ENCODE data around the gene FOXP1. TPM values are rescaled to one million over a fixed set of nuclear protein-coding genes. Genes with fewer than 3 reads are reported as not detected.

Gene FOXP1
- total and polyA plus RNA-seq, 2 donors (not counting 1 experiment from before 2014, with no cell fraction given): 70.3 to 101 TPM

DNA sequence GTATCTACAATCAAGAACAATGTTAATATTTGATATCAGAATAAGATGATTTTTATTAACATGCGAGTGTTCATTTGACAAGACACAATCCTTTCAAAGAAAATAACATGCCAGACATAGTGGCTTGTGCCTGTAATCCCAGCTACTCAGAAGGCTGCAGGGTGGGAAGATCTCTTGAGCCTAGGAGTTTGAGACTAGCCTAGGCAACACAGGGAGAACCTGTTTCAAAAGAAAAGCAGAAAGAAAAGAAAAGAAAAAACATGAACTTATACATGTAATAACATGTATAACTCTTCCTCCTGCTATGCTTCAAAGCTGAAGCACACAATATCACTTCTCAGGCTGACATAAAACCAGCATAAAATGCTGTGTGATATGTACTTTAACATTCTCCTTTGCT, 253.7 kb downstream of the FOXP1 start:
- H2AFZ ChIP-seq (ENCODE audit: low read length): no peak overlapping the region
- H3K4me1 ChIP-seq (ENCODE audit: control insufficient read depth, extremely low read depth, insufficient read depth, low read length): no peaks in the 10 kb centered on the region
- H3K4me3 ChIP-seq (replicated peaks in 1 of 4; ENCODE audit: control extremely low read depth in 1 of 4, insufficient read depth in 1 of 4, low read depth in 3 of 4, low read length in 4 of 4): no peak overlapping the region
- no peaks in the 10 kb centered on the region for H4K20me1 ChIP-seq (ENCODE audit: control insufficient read depth, extremely low read depth, insufficient read depth, low read length)
- no peaks in the 10 kb centered on the region for H3K9me3 ChIP-seq (ENCODE audit: control insufficient read depth, insufficient read depth, low read depth, low read length)
- no peak overlapping the region for H3K27ac ChIP-seq (ENCODE audit: insufficient read depth, low read length)
- no peaks in the 10 kb centered on the region for H3K79me2 ChIP-seq (ENCODE audit: control insufficient read depth, insufficient read depth, low read length)
- no peaks in the 10 kb centered on the region for H3K36me3 ChIP-seq (ENCODE audit: control insufficient read depth, insufficient read depth, low read length)
- no peak overlapping the region for H3K9ac ChIP-seq (ENCODE audit: insufficient read depth, low read length)
- no peak overlapping the region for H3K4me2 ChIP-seq (ENCODE audit: extremely low read depth, insufficient read depth, low read length)
- no peak for DNase-seq (ENCODE audit: low read depth in 2 of 2)
- TF ChIP-seq EZH2 (IDR thresholded peaks at IDR 0.05; ENCODE audit: low read length, missing control alignments): no peak
- TF ChIP-seq, protein P1, sequence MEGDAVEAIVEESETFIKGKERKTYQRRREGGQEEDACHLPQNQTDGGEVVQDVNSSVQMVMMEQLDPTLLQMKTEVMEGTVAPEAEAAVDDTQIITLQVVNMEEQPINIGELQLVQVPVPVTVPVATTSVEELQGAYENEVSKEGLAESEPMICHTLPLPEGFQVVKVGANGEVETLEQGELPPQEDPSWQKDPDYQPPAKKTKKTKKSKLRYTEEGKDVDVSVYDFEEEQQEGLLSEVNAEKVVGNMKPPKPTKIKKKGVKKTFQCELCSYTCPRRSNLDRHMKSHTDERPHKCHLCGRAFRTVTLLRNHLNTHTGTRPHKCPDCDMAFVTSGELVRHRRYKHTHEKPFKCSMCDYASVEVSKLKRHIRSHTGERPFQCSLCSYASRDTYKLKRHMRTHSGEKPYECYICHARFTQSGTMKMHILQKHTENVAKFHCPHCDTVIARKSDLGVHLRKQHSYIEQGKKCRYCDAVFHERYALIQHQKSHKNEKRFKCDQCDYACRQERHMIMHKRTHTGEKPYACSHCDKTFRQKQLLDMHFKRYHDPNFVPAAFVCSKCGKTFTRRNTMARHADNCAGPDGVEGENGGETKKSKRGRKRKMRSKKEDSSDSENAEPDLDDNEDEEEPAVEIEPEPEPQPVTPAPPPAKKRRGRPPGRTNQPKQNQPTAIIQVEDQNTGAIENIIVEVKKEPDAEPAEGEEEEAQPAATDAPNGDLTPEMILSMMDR (conservative IDR thresholded peaks at IDR 0.05 in 1 of 2, IDR thresholded peaks at IDR 0.05 in 1 of 2; ENCODE audit: low read depth in 1 of 2, low read length in 2 of 2): no peak
- no peaks in the 10 kb centered on the region for H3K27me3 ChIP-seq (ENCODE audit: control insufficient read depth, insufficient read depth, low read length)

DNA sequence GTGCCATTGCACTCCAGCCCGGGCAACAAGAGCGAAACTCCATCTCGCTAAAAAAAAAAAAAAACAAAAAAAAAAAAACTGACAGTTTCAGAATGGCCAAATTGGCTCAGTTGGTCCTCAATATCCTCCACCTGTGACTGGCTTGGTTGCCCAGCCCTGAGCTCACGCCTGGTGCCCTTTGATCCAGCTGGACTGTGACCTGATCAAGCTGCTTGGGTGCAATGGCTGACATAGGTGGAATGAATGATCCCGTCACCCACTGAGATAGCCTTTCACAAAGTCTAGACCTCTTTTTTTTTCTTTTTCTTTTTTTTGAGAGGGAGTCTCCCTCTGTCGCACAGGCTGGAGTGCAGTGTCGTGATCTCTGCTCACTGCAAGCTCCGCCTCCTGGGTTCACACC, 254.6 kb downstream of the FOXP1 start:
- H3K79me2 ChIP-seq (ENCODE audit: control insufficient read depth, insufficient read depth, low read length): no peaks in the 10 kb centered on the region
- H3K27me3 ChIP-seq (ENCODE audit: control insufficient read depth, insufficient read depth, low read length): no peaks in the 10 kb centered on the region
- H3K36me3 ChIP-seq (ENCODE audit: control insufficient read depth, insufficient read depth, low read length): no peaks in the 10 kb centered on the region

DNA sequence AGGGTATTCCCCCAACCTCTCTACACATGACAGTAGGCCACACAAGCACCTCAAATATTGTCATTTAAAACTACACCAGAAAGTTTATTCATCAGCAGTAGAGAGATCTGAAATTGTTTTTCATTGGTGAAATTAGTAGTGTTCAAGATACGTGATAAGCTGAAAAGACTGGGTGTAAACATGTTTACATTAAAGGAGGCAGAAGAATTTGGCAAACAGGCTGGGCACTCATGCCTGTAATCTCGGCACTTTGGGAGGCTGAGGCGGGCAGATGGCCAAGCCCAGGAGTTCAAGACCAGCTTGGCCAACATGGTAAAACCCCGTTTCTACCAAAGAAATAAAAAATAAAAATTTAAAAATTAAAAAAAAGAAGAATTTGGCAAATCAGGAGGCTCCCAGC, 255.6 kb downstream of the FOXP1 start:
- H3K27ac ChIP-seq (ENCODE audit: insufficient read depth, low read length): no peak overlapping the region
- no peaks in the 10 kb centered on the region for H4K20me1 ChIP-seq (ENCODE audit: control insufficient read depth, extremely low read depth, insufficient read depth, low read length)
- no peak for DNase-seq (ENCODE audit: low read depth in 2 of 2)
- H3K4me2 ChIP-seq (ENCODE audit: extremely low read depth, insufficient read depth, low read length): no peak overlapping the region
- H3K9ac ChIP-seq (ENCODE audit: insufficient read depth, low read length): no peak overlapping the region
- H3K27me3 ChIP-seq (ENCODE audit: control insufficient read depth, insufficient read depth, low read length): no peaks in the 10 kb centered on the region
- no peak overlapping the region for H3K4me3 ChIP-seq (replicated peaks in 1 of 4; ENCODE audit: control extremely low read depth in 1 of 4, insufficient read depth in 1 of 4, low read depth in 3 of 4, low read length in 4 of 4)
- H3K36me3 ChIP-seq (ENCODE audit: control insufficient read depth, insufficient read depth, low read length): no peaks in the 10 kb centered on the region
- TF ChIP-seq, protein P1 (conservative IDR thresholded peaks at IDR 0.05 in 1 of 2, IDR thresholded peaks at IDR 0.05 in 1 of 2; ENCODE audit: low read depth in 1 of 2, low read length in 2 of 2): no peak
- TF ChIP-seq EZH2 (IDR thresholded peaks at IDR 0.05; ENCODE audit: low read length, missing control alignments): no peak
- H3K4me1 ChIP-seq (ENCODE audit: control insufficient read depth, extremely low read depth, insufficient read depth, low read length): no peaks in the 10 kb centered on the region
- no peaks in the 10 kb centered on the region for H3K9me3 ChIP-seq (ENCODE audit: control insufficient read depth, insufficient read depth, low read depth, low read length)
- H3K79me2 ChIP-seq (ENCODE audit: control insufficient read depth, insufficient read depth, low read length): no peaks in the 10 kb centered on the region
- no peak overlapping the region for H2AFZ ChIP-seq (ENCODE audit: low read length)

More for the DNA sequence above, 254.6 kb downstream of the FOXP1 start:
- H3K27ac ChIP-seq (ENCODE audit: insufficient read depth, low read length): no peak overlapping the region
- H3K9me3 ChIP-seq (ENCODE audit: control insufficient read depth, insufficient read depth, low read depth, low read length): no peaks in the 10 kb centered on the region
- H3K4me2 ChIP-seq (ENCODE audit: extremely low read depth, insufficient read depth, low read length): no peak overlapping the region
- DNase-seq (ENCODE audit: low read depth in 2 of 2): no peak
- H3K4me1 ChIP-seq (ENCODE audit: control insufficient read depth, extremely low read depth, insufficient read depth, low read length): no peaks in the 10 kb centered on the region
- H4K20me1 ChIP-seq (ENCODE audit: control insufficient read depth, extremely low read depth, insufficient read depth, low read length): no peaks in the 10 kb centered on the region
- H2AFZ ChIP-seq (ENCODE audit: low read length): no peak overlapping the region
- no peak overlapping the region for H3K4me3 ChIP-seq (replicated peaks in 1 of 4; ENCODE audit: control extremely low read depth in 1 of 4, insufficient read depth in 1 of 4, low read depth in 3 of 4, low read length in 4 of 4)
- H3K9ac ChIP-seq (ENCODE audit: insufficient read depth, low read length): no peak overlapping the region
- TF ChIP-seq, protein P1 (conservative IDR thresholded peaks at IDR 0.05 in 1 of 2, IDR thresholded peaks at IDR 0.05 in 1 of 2; ENCODE audit: low read depth in 1 of 2, low read length in 2 of 2): no peak
- TF ChIP-seq EZH2 (IDR thresholded peaks at IDR 0.05; ENCODE audit: low read length, missing control alignments): no peak

Data from fibroblast of lung (primary cell).